ENCODE measurements around the gene PRIM1. TPM values are rescaled to one million over a fixed set of nuclear protein-coding genes. Genes with fewer than 3 reads are reported as not detected.

PRIM1 gene
- total and polyA plus RNA-seq, 9 donors, result 5.7 to 12.5 (median 7.8) TPM

DNA sequence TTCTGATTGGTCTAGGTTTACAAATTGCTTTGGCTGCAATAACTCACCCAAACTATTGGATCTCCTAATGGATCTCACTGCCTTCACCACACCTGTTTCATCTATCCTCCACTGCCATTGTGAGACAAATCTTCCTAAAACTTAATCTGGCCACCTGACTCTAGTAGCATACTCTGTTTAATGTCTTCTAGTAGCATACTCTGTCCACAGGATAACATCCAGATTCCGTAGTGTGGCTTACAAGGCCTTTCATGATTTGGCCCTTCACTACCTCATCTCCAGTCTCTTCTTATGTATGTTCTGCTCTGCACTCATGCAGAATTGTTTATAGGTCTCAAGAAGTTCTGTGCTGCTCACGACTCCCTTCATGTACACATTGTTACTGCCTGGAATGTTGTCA, 21.0 kb upstream of the PRIM1 start:
- H3K36me3 ChIP-seq, result no peaks in the 10 kb centered on the region
- no peaks in the 10 kb centered on the region for H3K9me3 ChIP-seq
- H3K4me1 ChIP-seq (ENCODE audit: insufficient read depth), result no peaks in the 10 kb centered on the region
- WGBS, 3 donors, result 85 to 90% (median 89%) methylated on average over 2 of the region's 2 CpGs
- TF ChIP-seq EP300 (IDR thresholded peaks at IDR 0.05) (no peak), POLR2A (IDR thresholded peaks at IDR 0.05) (no peak)
- TF ChIP-seq, protein P1, sequence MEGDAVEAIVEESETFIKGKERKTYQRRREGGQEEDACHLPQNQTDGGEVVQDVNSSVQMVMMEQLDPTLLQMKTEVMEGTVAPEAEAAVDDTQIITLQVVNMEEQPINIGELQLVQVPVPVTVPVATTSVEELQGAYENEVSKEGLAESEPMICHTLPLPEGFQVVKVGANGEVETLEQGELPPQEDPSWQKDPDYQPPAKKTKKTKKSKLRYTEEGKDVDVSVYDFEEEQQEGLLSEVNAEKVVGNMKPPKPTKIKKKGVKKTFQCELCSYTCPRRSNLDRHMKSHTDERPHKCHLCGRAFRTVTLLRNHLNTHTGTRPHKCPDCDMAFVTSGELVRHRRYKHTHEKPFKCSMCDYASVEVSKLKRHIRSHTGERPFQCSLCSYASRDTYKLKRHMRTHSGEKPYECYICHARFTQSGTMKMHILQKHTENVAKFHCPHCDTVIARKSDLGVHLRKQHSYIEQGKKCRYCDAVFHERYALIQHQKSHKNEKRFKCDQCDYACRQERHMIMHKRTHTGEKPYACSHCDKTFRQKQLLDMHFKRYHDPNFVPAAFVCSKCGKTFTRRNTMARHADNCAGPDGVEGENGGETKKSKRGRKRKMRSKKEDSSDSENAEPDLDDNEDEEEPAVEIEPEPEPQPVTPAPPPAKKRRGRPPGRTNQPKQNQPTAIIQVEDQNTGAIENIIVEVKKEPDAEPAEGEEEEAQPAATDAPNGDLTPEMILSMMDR (IDR thresholded peaks at IDR 0.05), result no peak
- intact Hi-C loops (cut with DNase I), result no loop called here
- no peak overlapping the region for H3K4me3 ChIP-seq
- no peak for DNase-seq
- H3K27me3 ChIP-seq, result no peaks in the 10 kb centered on the region
- no peak overlapping the region for H3K27ac ChIP-seq

- intact Hi-C loops (cut with DNase I), result no loop called here
- H3K4me1 ChIP-seq (ENCODE audit: insufficient read depth), result no peaks in the 10 kb centered on the region
- no peak for TF ChIP-seq EP300 (IDR thresholded peaks at IDR 0.05)
- TF ChIP-seq, protein P1 (IDR thresholded peaks at IDR 0.05), result no peak
- TF ChIP-seq POLR2A (IDR thresholded peaks at IDR 0.05), result no peak
- H3K4me3 ChIP-seq, result no peak overlapping the region
- H3K9me3 ChIP-seq, result no peaks in the 10 kb centered on the region
- H3K36me3 ChIP-seq, result no peaks in the 10 kb centered on the region
- H3K27ac ChIP-seq, result no peak overlapping the region
- no peak for DNase-seq
- no peaks in the 10 kb centered on the region for H3K27me3 ChIP-seq
- 78 to 97% (median 87%) methylated on average over 5 of the region's 5 CpGs for WGBS, 3 donors
These were observed 20.5 kb upstream of the PRIM1 start for GRCh38 chr12:56772625-56773024.

- Histone ChIP-seq H3K27ac (no peak overlapping the region), H3K9me3 (no peaks in the 10 kb centered on the region), H3K4me3 (no peak overlapping the region), H3K36me3 (no peaks in the 10 kb centered on the region), H3K4me1 (ENCODE audit: insufficient read depth) (no peaks in the 10 kb centered on the region), H3K27me3 (no peaks in the 10 kb centered on the region)
- TF ChIP-seq, protein P1 (IDR thresholded peaks at IDR 0.05), result no peak
- TF ChIP-seq EP300 (IDR thresholded peaks at IDR 0.05) (no peak), POLR2A (IDR thresholded peaks at IDR 0.05) (no peak)
- intact Hi-C loops (cut with DNase I), result no loop called here
- WGBS, 3 donors, result 85 to 94% (median 90%) methylated on average over 3 of the region's 3 CpGs
- DNase-seq, result no peak
These were observed 17.7 kb upstream of the PRIM1 start for GRCh38 chr12:56769868-56770267.

- H3K4me3 ChIP-seq, result no peak overlapping the region
- H3K36me3 ChIP-seq, result no peaks in the 10 kb centered on the region
- intact Hi-C loops (cut with DNase I), result no loop called here
- TF ChIP-seq, protein P1 (IDR thresholded peaks at IDR 0.05), result no peak
- TF ChIP-seq POLR2A (IDR thresholded peaks at IDR 0.05) (no peak), EP300 (IDR thresholded peaks at IDR 0.05) (no peak)
- H3K9me3 ChIP-seq, result no peaks in the 10 kb centered on the region
- H3K27me3 ChIP-seq, result no peaks in the 10 kb centered on the region
- H3K27ac ChIP-seq, result no peak overlapping the region
- DNase-seq, result no peak
- H3K4me1 ChIP-seq (ENCODE audit: insufficient read depth), result no peaks in the 10 kb centered on the region
- WGBS, 3 donors, result 76 to 83% (median 82%) methylated on average over 5 of the region's 5 CpGs
These were observed 16.3 kb upstream of the PRIM1 start for GRCh38 chr12:56768424-56768823.
